Measurements from ENCODE around the gene RBM47.

GRCh38 chr4:40576651-40577480, 52.8 kb downstream of the RBM47 start:
- TF ChIP-seq, protein P1, sequence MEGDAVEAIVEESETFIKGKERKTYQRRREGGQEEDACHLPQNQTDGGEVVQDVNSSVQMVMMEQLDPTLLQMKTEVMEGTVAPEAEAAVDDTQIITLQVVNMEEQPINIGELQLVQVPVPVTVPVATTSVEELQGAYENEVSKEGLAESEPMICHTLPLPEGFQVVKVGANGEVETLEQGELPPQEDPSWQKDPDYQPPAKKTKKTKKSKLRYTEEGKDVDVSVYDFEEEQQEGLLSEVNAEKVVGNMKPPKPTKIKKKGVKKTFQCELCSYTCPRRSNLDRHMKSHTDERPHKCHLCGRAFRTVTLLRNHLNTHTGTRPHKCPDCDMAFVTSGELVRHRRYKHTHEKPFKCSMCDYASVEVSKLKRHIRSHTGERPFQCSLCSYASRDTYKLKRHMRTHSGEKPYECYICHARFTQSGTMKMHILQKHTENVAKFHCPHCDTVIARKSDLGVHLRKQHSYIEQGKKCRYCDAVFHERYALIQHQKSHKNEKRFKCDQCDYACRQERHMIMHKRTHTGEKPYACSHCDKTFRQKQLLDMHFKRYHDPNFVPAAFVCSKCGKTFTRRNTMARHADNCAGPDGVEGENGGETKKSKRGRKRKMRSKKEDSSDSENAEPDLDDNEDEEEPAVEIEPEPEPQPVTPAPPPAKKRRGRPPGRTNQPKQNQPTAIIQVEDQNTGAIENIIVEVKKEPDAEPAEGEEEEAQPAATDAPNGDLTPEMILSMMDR (conservative IDR thresholded peaks at IDR 0.05; ENCODE audit: low read depth, low read length): no peak
- no peak for TF ChIP-seq EZH2 (IDR thresholded peaks at IDR 0.05; ENCODE audit: borderline replicate concordance, low read depth, low read length, poor library complexity, severe bottlenecking)
